ENCODE measurements around the gene NDUFAF8. TPM values are rescaled to one million over a fixed set of nuclear protein-coding genes. Genes with fewer than 3 reads are reported as not detected.

NDUFAF8 gene
- total and polyA plus RNA-seq, 2 donors, result 11.2 to 26.7 TPM

GRCh38 chr17:81289627-81290026 is 50.5 kb downstream of the NDUFAF8 start:
- no peak overlapping the region for H3K4me3 ChIP-seq (ENCODE audit: low read depth, low read length)
- no peaks in the 10 kb centered on the region for H3K36me3 ChIP-seq (ENCODE audit: insufficient read depth)
- H3K27ac ChIP-seq (ENCODE audit: low read depth), result no peak overlapping the region
- DNase-seq (ENCODE audit: extremely low spot score), result no peak
- WGBS, result 96% methylated on average over 21 of the region's 21 CpGs
- H3K4me1 ChIP-seq (ENCODE audit: insufficient read depth), result no peaks in the 10 kb centered on the region

- no peak for DNase-seq (ENCODE audit: extremely low spot score)
- Histone ChIP-seq H3K27ac (ENCODE audit: low read depth) (no peak overlapping the region), H3K36me3 (ENCODE audit: insufficient read depth) (no peaks in the 10 kb centered on the region), H3K4me3 (ENCODE audit: low read depth, low read length) (no peak overlapping the region), H3K4me1 (ENCODE audit: insufficient read depth) (no peaks in the 10 kb centered on the region)
- WGBS, result 95% methylated on average over 5 of the region's 5 CpGs
Observed at GRCh38 chr17:81290230-81290629, 51.1 kb downstream of the NDUFAF8 start.

Other genes starting within 250 kb of the NDUFAF8 start
- gene CHMP6, start 247.5 kb upstream of the NDUFAF8 start, total RNA-seq, result 13.1 TPM
- 36.2 TPM for gene CHMP6, start 247.5 kb upstream of the NDUFAF8 start, polyA plus RNA-seq
- 11.8 TPM for gene BAIAP2, start 204.2 kb upstream of the NDUFAF8 start, total RNA-seq
- gene BAIAP2, start 204.2 kb upstream of the NDUFAF8 start, polyA plus RNA-seq, result 41.5 TPM
- gene PVALEF, start 73.8 kb upstream of the NDUFAF8 start, total RNA-seq, result not detected
- not detected for gene PVALEF, start 73.8 kb upstream of the NDUFAF8 start, polyA plus RNA-seq
- gene AATK, start 73.1 kb upstream of the NDUFAF8 start, total RNA-seq, result 7.6 TPM
- gene AATK, start 73.1 kb upstream of the NDUFAF8 start, polyA plus RNA-seq, result 9.2 TPM
- 5.9 TPM for gene CEP131, start 16.4 kb upstream of the NDUFAF8 start, total RNA-seq
- gene CEP131, start 16.4 kb upstream of the NDUFAF8 start, polyA plus RNA-seq, result 10.8 TPM
- 12.3 TPM for gene TEPSIN, start 263 bp upstream of the NDUFAF8 start, total RNA-seq
- 36.6 TPM for gene TEPSIN, start 263 bp upstream of the NDUFAF8 start, polyA plus RNA-seq
- 28.5 TPM for gene SLC38A10, start 56.0 kb downstream of the NDUFAF8 start, total RNA-seq
- gene SLC38A10, start 56.0 kb downstream of the NDUFAF8 start, polyA plus RNA-seq, result 82.3 TPM
- 10.1 TPM for gene BAHCC1, start 156.1 kb downstream of the NDUFAF8 start, total RNA-seq
- gene BAHCC1, start 156.1 kb downstream of the NDUFAF8 start, polyA plus RNA-seq, result 15.9 TPM

All from urinary bladder (tissue), 4 donors.